ENCODE data around the gene ZNF184.

Gene ZNF184

DNA sequence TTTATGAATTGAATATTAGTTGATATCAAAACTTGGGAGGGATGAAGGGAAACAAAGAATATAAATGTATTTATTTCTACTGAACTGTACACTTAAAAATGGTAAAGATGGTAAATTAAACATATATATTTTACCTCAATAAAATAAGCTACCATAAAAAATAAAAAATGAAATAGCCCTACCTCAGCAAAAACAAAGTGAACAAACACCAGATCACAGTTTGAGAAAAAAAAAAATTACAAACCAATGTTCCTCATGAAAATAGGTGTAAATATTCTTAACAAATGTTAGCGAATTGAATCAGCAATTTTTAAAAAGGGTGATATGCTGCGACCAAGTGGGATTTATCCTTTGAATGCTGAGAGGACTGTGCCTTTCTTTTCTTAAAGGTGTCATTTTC, 28.3 kb upstream of the ZNF184 start:
- FAIRE-seq (no peak), DNase-seq (ENCODE audit: insufficient read length, low spot score) (no peak)
- no peak for TF ChIP-seq POLR2A (IDR thresholded peaks at IDR 0.05; ENCODE audit: low read depth, low read length)

DNA sequence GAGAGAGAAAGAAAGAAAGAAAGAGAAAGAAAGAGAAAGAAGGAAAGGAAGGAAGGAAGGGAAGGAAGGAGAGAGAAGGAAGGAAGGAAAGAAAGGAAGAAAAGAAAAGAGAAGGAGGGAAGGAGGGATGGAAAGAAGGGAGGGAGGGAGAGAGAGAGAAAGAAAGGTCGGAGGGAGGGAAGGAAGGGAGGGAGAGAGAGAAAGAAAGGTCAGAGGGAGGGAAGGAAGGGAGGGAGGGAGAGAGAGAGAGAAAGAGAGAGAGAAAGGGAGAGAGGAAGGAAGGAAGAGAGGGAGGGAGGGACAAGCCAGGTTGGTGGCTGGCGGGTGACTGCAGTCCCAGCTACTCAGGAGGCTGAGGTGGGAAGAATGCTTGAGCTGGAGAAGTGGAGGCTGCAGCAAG, 27.3 kb upstream of the ZNF184 start:
- no peak for TF ChIP-seq POLR2A (IDR thresholded peaks at IDR 0.05; ENCODE audit: low read depth, low read length)
- DNase-seq (ENCODE audit: insufficient read length, low spot score), result no peak
- FAIRE-seq, result no peak

GRCh38 chr6:27495386-27496135, 22.7 kb upstream of the ZNF184 start:
- TF ChIP-seq POLR2A (IDR thresholded peaks at IDR 0.05; ENCODE audit: low read depth, low read length), result no peak
- DNase-seq (ENCODE audit: insufficient read length, low spot score) (peak; percentile 59), FAIRE-seq (peak; percentile 97)

- no peak for TF ChIP-seq POLR2A (IDR thresholded peaks at IDR 0.05; ENCODE audit: low read depth, low read length)
- FAIRE-seq (peak; percentile 30), DNase-seq (ENCODE audit: insufficient read length, low spot score) (no peak)
Measured at GRCh38 chr6:27494987-27495385, 22.1 kb upstream of the ZNF184 start.

GRCh38 chr6:27494103-27494502, 21.2 kb upstream of the ZNF184 start:
- TF ChIP-seq POLR2A (IDR thresholded peaks at IDR 0.05; ENCODE audit: low read depth, low read length), result no peak
- peak; percentile 74 for FAIRE-seq
- DNase-seq (ENCODE audit: insufficient read length, low spot score), result no peak

DNA sequence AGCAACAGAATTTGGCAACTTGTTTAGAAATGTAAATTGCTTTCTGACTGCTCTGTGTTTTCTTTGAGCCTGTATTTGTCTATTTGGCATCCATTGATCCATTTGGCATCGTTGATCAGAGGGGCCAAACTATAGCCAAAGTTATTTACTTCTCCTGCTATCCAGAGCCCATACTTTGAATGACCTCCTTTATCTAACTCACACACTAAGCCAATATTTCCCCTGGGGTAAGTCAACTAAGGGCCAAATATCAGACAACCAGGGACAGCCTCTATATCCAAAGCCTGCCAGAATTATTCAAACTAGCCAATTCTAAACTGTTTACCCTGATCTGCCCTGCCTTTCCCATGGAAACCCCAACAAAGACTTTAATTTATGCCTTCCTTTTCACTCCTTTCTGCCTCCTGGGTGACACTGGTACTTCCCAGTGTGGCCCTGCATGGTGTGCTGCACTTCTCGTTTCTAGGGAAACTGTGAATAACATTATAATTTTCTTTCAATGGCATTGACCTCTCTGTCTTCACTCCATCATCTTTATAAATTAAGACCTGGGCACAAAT, 19.8 kb upstream of the ZNF184 start:
- FAIRE-seq, result no peak

GRCh38 chr6:27479319-27480182, 6.6 kb upstream of the ZNF184 start:
- DNase-seq (ENCODE audit: insufficient read length, low spot score) (peak; percentile 50), FAIRE-seq (peak; percentile 96)
- TF ChIP-seq POLR2A (IDR thresholded peaks at IDR 0.05; ENCODE audit: low read depth, low read length), result no peak

More for the DNA sequence above, 19.8 kb upstream of the ZNF184 start:
- no peak for TF ChIP-seq POLR2A (IDR thresholded peaks at IDR 0.05; ENCODE audit: low read depth, low read length)
- DNase-seq (ENCODE audit: insufficient read length, low spot score), result no peak

DNA sequence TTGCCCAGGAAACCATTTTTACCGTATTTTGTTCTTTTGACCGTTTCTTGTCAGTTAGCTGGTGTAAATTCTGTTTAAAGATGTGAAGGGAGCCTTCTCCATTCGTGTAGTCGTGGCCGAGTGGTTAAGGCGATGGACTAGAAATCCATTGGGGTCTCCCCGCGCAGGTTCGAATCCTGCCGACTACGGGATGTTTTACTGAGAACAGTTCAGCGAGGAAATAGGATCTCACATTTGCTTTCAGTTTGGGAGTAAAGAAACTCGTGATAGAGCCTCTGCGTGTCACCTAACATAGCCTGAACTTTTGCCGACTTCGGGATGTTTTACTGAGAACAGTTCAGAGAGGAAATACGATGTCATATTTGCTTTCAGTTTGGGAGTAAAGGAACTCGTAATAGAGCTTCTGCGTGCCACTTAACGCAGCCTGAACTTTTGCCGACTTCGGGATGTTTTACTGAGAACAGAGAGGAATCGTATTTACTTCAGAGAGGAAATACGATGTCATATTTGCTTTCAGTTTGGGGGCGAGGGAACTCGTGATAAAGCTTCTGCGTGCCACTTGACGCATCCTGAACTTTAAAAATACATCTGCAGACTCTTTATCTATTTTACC, 5.9 kb upstream of the ZNF184 start:
- peak; percentile 51 for DNase-seq (ENCODE audit: insufficient read length, low spot score)
- peak; percentile 75 for FAIRE-seq
- no peak for TF ChIP-seq POLR2A (IDR thresholded peaks at IDR 0.05; ENCODE audit: low read depth, low read length)

GRCh38 chr6:27478141-27478705, 5.3 kb upstream of the ZNF184 start:
- DNase-seq (ENCODE audit: insufficient read length, low spot score) (no peak), FAIRE-seq (peak; percentile 57)
- TF ChIP-seq POLR2A (IDR thresholded peaks at IDR 0.05; ENCODE audit: low read depth, low read length), result no peak

- TF ChIP-seq POLR2A (IDR thresholded peaks at IDR 0.05; ENCODE audit: low read depth, low read length), result no peak
- no peak for FAIRE-seq
- no peak for DNase-seq (ENCODE audit: insufficient read length, low spot score)
Measured at GRCh38 chr6:27477318-27478013, 4.6 kb upstream of the ZNF184 start.

- FAIRE-seq, result no peak
- DNase-seq (ENCODE audit: insufficient read length, low spot score), result no peak
- TF ChIP-seq POLR2A (IDR thresholded peaks at IDR 0.05; ENCODE audit: low read depth, low read length), result no peak
Measured at GRCh38 chr6:27476090-27476489, 3.2 kb upstream of the ZNF184 start.

- no peak for TF ChIP-seq POLR2A (IDR thresholded peaks at IDR 0.05; ENCODE audit: low read depth, low read length)
- DNase-seq (ENCODE audit: insufficient read length, low spot score) (no peak), FAIRE-seq (no peak)
Measured at GRCh38 chr6:27474672-27475071, 1.8 kb upstream of the ZNF184 start.

- no peak for DNase-seq (ENCODE audit: insufficient read length, low spot score)
- no peak for FAIRE-seq
- no peak for TF ChIP-seq POLR2A (IDR thresholded peaks at IDR 0.05; ENCODE audit: low read depth, low read length)
Measured at GRCh38 chr6:27474172-27474465, 1.2 kb upstream of the ZNF184 start.

Data from H54 (cell line).